GM23338 (cell line): ENCODE results near the gene BATF2. TPM values are rescaled to one million over a fixed set of nuclear protein-coding genes. Genes with fewer than 3 reads are reported as not detected.

Experiments used
- ATAC-seq: fragments of 200-7000 bp; cut with Tn5 transposase; 3 replicates; pipeline ENCODE4 v1.9.1; 2020
- DNase-seq: peaks from one replicate; pipeline ENCODE4 v3.0.0-alpha.2; 2015; ENCODE audit warnings: low spot score
- H2AFZ ChIP-seq: fragments of 200-600 bp; sonication (generic); 2 replicates; pipeline ENCODE4 v1.8.0; 2016; ENCODE audit warnings: antibody characterized with exemption, mild to moderate bottlenecking, moderate library complexity
- H3F3A ChIP-seq: fragments of 200-600 bp; sonication (generic); replicated peaks from 2 replicates; pipeline ENCODE4 v1.8.0; 2017; ENCODE audit warnings: antibody characterized with exemption, mixed run types, low read depth
- H3K27ac ChIP-seq: fragments of 200-600 bp; sonication (generic); 2 replicates; pipeline ENCODE4 v1.6.1; 2016; ENCODE audit warnings: low read depth
- H3K27me3 ChIP-seq: fragments of 200-600 bp; sonication (generic); 2 replicates; pipeline ENCODE4 v1.8.0; 2016; ENCODE audit warnings: mild to moderate bottlenecking, mixed run types, moderate library complexity; ENCODE audit not compliant: insufficient read depth
- H3K36me3 ChIP-seq: fragments of 200-600 bp; sonication (generic); 2 replicates; pipeline ENCODE4 v1.8.0; 2016; ENCODE audit warnings: mild to moderate bottlenecking; ENCODE audit not compliant: insufficient read depth
- H3K4me1 ChIP-seq: fragments of 200-600 bp; sonication (generic); 2 replicates; pipeline ENCODE4 v1.8.0; 2016; ENCODE audit warnings: mild to moderate bottlenecking, moderate library complexity; ENCODE audit not compliant: insufficient read depth
- H3K4me2 ChIP-seq: fragments of 200-600 bp; sonication (generic); 2 replicates; pipeline ENCODE4 v1.7.1; 2017; ENCODE audit warnings: mixed run types
- H3K4me3 ChIP-seq: fragments of 200-600 bp; sonication (generic); 2 replicates; pipeline ENCODE4 v1.6.1; 2016; ENCODE audit warnings: mixed run types
- H3K79me2 ChIP-seq: fragments of 200-600 bp; sonication (generic); replicated peaks from 2 replicates; pipeline ENCODE4 v1.8.0; 2017; ENCODE audit warnings: mild to moderate bottlenecking; ENCODE audit not compliant: insufficient read depth
- H3K9me2 ChIP-seq: fragments of 200-600 bp; sonication (generic); 2 replicates; pipeline ENCODE4 v1.8.0; 2017; ENCODE audit not compliant: insufficient read depth
- H4K20me1 ChIP-seq: fragments of 200-600 bp; sonication (generic); replicated peaks from 2 replicates; pipeline ENCODE4 v1.8.0; 2017; ENCODE audit warnings: mild to moderate bottlenecking; ENCODE audit not compliant: insufficient read depth
- H3K27ac Mint-ChIP-seq: 2 replicates; pipeline ENCODE4 v1.8.0; 2020; ENCODE audit warnings: inconsistent platforms, mild to moderate bottlenecking, moderate library complexity, mixed read lengths
- H3K27me3 Mint-ChIP-seq: 3 replicates; pipeline ENCODE4 v1.8.0; 2022; ENCODE audit warnings: low read depth, mild to moderate bottlenecking, moderate library complexity, mixed read lengths, inconsistent platforms; ENCODE audit not compliant: insufficient read depth, poor library complexity
- H3K36me3 Mint-ChIP-seq: 3 replicates; pipeline ENCODE4 v1.8.0; 2021; ENCODE audit warnings: low read depth, mild to moderate bottlenecking, inconsistent platforms, moderate library complexity, mixed read lengths
- H3K4me1 Mint-ChIP-seq: 3 replicates; pipeline ENCODE4 v1.8.0; 2020; ENCODE audit warnings: mild to moderate bottlenecking, inconsistent platforms, mixed read lengths
- H3K4me3 Mint-ChIP-seq: 3 replicates; pipeline ENCODE4 v1.8.0; 2021; ENCODE audit warnings: moderate library complexity, mild to moderate bottlenecking, inconsistent platforms, mixed read lengths
- H3K9me3 Mint-ChIP-seq: 3 replicates; pipeline ENCODE4 v1.8.0; 2020; ENCODE audit warnings: moderate library complexity, mild to moderate bottlenecking, inconsistent platforms, mixed read lengths
- CREB1 ChIP-seq: fragments of 250-450 bp; sonication (Bioruptor Pico); IDR thresholded peaks from 2 replicates; pipeline ENCODE4 v1.5.0; 2020; ENCODE audit warnings: low read depth, mild to moderate bottlenecking, moderate library complexity
- EZH2 ChIP-seq: fragments of 200-600 bp; sonication (generic); IDR thresholded peaks from one replicate; pipeline ENCODE4 v1.8.0; 2017; ENCODE audit warnings: antibody characterized with exemption, mild to moderate bottlenecking, low read depth; ENCODE audit not compliant: unreplicated experiment
- EZH2phosphoT487 ChIP-seq: fragments of 200-600 bp; sonication (generic); IDR thresholded peaks from one replicate; pipeline ENCODE4 v1.8.1; 2018; ENCODE audit warnings: antibody characterized with exemption; ENCODE audit not compliant: unreplicated experiment
- JUNB ChIP-seq: IDR thresholded peaks from one replicate; pipeline ENCODE4 v1.6.1; 2016; ENCODE audit warnings: antibody characterized with exemption; ENCODE audit not compliant: unreplicated experiment
- NANOG ChIP-seq: IDR thresholded peaks from 2 replicates; pipeline ENCODE4 v1.6.1; 2016; ENCODE audit warnings: antibody characterized with exemption, borderline replicate concordance
- POLR2AphosphoS5 ChIP-seq: IDR thresholded peaks from 2 replicates; pipeline ENCODE4 v1.6.1; 2016; ENCODE audit warnings: antibody characterized with exemption, low read depth
- STAT1 ChIP-seq: IDR thresholded peaks from one replicate; pipeline ENCODE4 v1.6.1; 2016; ENCODE audit warnings: antibody characterized with exemption; ENCODE audit not compliant: unreplicated experiment
- ZNF114 ChIP-seq: fragments of 250-450 bp; sonication (Bioruptor Pico); IDR thresholded peaks from 2 replicates; pipeline ENCODE4 v1.5.0; 2020; ENCODE audit warnings: mild to moderate bottlenecking, moderate library complexity
- ZNF331 ChIP-seq: fragments of 250-450 bp; sonication (Bioruptor Pico); IDR thresholded peaks from 2 replicates; pipeline ENCODE4 v1.5.0; 2020; ENCODE audit warnings: low read depth, mild to moderate bottlenecking, moderate library complexity
- polyA plus RNA-seq: library from polyadenylated mRNA; unstranded; fragments of >200 nt; fragmentation: Nextera tagmentation; extraction: Ambion mirVana; gene quantifications from 2 replicates; pipeline ENCODE4 v1.2.1, GENCODE V29; 2016
- total RNA-seq: library from RNA; depleted of rRNA; stranded (reverse); fragments of >200 nt; shearing (Covaris generic); gene quantifications from 2 replicates; pipeline ENCODE4 v1.2.3, GENCODE V29; 2014
- TF ChIP-seq, protein P1 (sequence below): fragments of 250-450 bp; sonication (Bioruptor Pico); IDR thresholded peaks from 2 replicates; pipeline ENCODE4 v1.5.0; 2020; ENCODE audit warnings: mild to moderate bottlenecking, moderate library complexity
- TF ChIP-seq, protein P2 (sequence below), 2 experiments: fragments of 200-600 bp in 1 of 2; sonication (generic) in 1 of 2; conservative IDR thresholded peaks; 2 replicates each; pipeline versions ENCODE4 v1.5.1 to v1.6.1; 2016 to 2017; ENCODE audit warnings: antibody characterized with exemption in 2 of 2, low read depth in 2 of 2, mild to moderate bottlenecking in 2 of 2, moderate library complexity in 1 of 2
- TF ChIP-seq, protein P3 (sequence below): IDR thresholded peaks from one replicate; pipeline ENCODE4 v1.6.1; 2018; ENCODE audit warnings: antibody characterized with exemption; ENCODE audit not compliant: unreplicated experiment
- TF ChIP-seq, protein P4 (sequence below): IDR thresholded peaks from 2 replicates; pipeline ENCODE4 v1.6.1; 2016; ENCODE audit warnings: antibody characterized with exemption

BATF2 gene
- total and polyA plus RNA-seq, 2 experiments from 2014 or later: 0.53 to 1.6 TPM

DNA sequence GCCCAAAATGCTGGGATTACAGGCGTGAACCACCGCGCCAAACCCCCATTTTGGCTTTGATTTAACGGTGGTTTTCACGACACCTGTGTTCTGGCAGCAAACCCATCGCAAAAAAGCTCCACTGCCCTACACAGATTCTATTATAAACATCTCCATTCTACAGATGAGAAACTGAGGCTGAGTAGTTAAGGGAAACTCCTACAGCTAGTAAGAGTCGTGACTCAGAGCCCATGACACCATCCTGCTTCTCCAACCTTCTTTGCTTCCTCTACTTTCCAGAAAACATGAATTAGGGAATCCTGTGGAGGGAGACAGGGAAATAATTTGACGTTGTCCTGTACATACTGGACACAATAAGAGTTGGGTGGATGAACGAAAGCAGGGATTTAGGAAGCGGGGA is 30.0 kb upstream of the BATF2 start:
- Mint-ChIP-seq H3K4me1 (peaks cover 8% of the 10 kb centered on the region; the same call in 2 of the 3 replicates), H3K36me3 (peaks cover 6% of the 10 kb centered on the region; the same call in 1 of the 3 replicates), H3K9me3 (no peaks in the 10 kb centered on the region), H3K27me3 (peaks cover 9% of the 10 kb centered on the region), H3K4me3 (peak overlapping the region; percentile 74), H3K27ac (no peak overlapping the region)
- Histone ChIP-seq H4K20me1 (no peaks in the 10 kb centered on the region), H3K4me1 (no peaks in the 10 kb centered on the region; the same call in 1 of the 2 replicates), H3K4me3 (peak overlapping the region; percentile 55), H3K79me2 (no peaks in the 10 kb centered on the region), H3K9me2 (no peaks in the 10 kb centered on the region), H3K27me3 (no peaks in the 10 kb centered on the region), H3K4me2 (peak overlapping the region; percentile 71), H2AFZ (peak overlapping the region; percentile 30; the same call in 1 of the 2 replicates), H3F3A (no peaks in the 10 kb centered on the region), H3K36me3 (no peaks in the 10 kb centered on the region), H3K27ac (no peak overlapping the region)
- ATAC-seq (no peak), DNase-seq (no peak)
- TF ChIP-seq NANOG (no peak), POLR2AphosphoS5 (no peak), EZH2phosphoT487 (no peak), CREB1 (CRISPR knock-in tag) (no peak), STAT1 (no peak), EZH2 (no peak), ZNF114 (no peak), ZNF331 (CRISPR knock-in tag) (no peak), JUNB (no peak)
- TF ChIP-seq, protein P1, sequence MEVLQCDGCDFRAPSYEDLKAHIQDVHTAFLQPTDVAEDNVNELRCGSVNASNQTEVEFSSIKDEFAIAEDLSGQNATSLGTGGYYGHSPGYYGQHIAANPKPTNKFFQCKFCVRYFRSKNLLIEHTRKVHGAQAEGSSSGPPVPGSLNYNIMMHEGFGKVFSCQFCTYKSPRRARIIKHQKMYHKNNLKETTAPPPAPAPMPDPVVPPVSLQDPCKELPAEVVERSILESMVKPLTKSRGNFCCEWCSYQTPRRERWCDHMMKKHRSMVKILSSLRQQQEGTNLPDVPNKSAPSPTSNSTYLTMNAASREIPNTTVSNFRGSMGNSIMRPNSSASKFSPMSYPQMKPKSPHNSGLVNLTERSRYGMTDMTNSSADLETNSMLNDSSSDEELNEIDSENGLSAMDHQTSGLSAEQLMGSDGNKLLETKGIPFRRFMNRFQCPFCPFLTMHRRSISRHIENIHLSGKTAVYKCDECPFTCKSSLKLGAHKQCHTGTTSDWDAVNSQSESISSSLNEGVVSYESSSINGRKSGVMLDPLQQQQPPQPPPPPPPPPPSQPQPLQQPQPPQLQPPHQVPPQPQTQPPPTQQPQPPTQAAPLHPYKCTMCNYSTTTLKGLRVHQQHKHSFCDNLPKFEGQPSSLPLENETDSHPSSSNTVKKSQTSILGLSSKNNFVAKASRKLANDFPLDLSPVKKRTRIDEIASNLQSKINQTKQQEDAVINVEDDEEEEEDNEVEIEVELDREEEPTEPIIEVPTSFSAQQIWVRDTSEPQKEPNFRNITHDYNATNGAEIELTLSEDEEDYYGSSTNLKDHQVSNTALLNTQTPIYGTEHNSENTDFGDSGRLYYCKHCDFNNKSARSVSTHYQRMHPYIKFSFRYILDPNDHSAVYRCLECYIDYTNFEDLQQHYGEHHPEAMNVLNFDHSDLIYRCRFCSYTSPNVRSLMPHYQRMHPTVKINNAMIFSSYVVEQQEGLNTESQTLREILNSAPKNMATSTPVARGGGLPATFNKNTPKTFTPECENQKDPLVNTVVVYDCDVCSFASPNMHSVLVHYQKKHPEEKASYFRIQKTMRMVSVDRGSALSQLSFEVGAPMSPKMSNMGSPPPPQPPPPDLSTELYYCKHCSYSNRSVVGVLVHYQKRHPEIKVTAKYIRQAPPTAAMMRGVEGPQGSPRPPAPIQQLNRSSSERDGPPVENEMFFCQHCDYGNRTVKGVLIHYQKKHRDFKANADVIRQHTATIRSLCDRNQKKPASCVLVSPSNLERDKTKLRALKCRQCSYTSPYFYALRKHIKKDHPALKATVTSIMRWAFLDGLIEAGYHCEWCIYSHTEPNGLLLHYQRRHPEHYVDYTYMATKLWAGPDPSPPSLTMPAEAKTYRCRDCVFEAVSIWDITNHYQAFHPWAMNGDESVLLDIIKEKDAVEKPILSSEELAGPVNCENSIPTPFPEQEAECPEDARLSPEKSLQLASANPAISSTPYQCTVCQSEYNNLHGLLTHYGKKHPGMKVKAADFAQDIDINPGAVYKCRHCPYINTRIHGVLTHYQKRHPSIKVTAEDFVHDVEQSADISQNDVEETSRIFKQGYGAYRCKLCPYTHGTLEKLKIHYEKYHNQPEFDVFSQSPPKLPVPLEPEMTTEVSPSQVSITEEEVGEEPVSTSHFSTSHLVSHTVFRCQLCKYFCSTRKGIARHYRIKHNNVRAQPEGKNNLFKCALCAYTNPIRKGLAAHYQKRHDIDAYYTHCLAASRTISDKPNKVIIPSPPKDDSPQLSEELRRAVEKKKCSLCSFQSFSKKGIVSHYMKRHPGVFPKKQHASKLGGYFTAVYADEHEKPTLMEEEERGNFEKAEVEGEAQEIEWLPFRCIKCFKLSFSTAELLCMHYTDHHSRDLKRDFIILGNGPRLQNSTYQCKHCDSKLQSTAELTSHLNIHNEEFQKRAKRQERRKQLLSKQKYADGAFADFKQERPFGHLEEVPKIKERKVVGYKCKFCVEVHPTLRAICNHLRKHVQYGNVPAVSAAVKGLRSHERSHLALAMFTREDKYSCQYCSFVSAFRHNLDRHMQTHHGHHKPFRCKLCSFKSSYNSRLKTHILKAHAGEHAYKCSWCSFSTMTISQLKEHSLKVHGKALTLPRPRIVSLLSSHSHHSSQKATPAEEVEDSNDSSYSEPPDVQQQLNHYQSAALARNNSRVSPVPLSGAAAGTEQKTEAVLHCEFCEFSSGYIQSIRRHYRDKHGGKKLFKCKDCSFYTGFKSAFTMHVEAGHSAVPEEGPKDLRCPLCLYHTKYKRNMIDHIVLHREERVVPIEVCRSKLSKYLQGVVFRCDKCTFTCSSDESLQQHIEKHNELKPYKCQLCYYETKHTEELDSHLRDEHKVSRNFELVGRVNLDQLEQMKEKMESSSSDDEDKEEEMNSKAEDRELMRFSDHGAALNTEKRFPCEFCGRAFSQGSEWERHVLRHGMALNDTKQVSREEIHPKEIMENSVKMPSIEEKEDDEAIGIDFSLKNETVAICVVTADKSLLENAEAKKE (CRISPR knock-in tag): no peak
- TF ChIP-seq, protein P2, sequence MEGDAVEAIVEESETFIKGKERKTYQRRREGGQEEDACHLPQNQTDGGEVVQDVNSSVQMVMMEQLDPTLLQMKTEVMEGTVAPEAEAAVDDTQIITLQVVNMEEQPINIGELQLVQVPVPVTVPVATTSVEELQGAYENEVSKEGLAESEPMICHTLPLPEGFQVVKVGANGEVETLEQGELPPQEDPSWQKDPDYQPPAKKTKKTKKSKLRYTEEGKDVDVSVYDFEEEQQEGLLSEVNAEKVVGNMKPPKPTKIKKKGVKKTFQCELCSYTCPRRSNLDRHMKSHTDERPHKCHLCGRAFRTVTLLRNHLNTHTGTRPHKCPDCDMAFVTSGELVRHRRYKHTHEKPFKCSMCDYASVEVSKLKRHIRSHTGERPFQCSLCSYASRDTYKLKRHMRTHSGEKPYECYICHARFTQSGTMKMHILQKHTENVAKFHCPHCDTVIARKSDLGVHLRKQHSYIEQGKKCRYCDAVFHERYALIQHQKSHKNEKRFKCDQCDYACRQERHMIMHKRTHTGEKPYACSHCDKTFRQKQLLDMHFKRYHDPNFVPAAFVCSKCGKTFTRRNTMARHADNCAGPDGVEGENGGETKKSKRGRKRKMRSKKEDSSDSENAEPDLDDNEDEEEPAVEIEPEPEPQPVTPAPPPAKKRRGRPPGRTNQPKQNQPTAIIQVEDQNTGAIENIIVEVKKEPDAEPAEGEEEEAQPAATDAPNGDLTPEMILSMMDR (conservative IDR thresholded peaks at IDR 0.05; ENCODE audit: low read depth in 2 of 2): no peak
- TF ChIP-seq, protein P3, sequence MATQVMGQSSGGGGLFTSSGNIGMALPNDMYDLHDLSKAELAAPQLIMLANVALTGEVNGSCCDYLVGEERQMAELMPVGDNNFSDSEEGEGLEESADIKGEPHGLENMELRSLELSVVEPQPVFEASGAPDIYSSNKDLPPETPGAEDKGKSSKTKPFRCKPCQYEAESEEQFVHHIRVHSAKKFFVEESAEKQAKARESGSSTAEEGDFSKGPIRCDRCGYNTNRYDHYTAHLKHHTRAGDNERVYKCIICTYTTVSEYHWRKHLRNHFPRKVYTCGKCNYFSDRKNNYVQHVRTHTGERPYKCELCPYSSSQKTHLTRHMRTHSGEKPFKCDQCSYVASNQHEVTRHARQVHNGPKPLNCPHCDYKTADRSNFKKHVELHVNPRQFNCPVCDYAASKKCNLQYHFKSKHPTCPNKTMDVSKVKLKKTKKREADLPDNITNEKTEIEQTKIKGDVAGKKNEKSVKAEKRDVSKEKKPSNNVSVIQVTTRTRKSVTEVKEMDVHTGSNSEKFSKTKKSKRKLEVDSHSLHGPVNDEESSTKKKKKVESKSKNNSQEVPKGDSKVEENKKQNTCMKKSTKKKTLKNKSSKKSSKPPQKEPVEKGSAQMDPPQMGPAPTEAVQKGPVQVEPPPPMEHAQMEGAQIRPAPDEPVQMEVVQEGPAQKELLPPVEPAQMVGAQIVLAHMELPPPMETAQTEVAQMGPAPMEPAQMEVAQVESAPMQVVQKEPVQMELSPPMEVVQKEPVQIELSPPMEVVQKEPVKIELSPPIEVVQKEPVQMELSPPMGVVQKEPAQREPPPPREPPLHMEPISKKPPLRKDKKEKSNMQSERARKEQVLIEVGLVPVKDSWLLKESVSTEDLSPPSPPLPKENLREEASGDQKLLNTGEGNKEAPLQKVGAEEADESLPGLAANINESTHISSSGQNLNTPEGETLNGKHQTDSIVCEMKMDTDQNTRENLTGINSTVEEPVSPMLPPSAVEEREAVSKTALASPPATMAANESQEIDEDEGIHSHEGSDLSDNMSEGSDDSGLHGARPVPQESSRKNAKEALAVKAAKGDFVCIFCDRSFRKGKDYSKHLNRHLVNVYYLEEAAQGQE: no peak
- TF ChIP-seq, protein P4, sequence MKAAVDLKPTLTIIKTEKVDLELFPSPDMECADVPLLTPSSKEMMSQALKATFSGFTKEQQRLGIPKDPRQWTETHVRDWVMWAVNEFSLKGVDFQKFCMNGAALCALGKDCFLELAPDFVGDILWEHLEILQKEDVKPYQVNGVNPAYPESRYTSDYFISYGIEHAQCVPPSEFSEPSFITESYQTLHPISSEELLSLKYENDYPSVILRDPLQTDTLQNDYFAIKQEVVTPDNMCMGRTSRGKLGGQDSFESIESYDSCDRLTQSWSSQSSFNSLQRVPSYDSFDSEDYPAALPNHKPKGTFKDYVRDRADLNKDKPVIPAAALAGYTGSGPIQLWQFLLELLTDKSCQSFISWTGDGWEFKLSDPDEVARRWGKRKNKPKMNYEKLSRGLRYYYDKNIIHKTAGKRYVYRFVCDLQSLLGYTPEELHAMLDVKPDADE: no peak
